Measurements from ENCODE around the gene FAM187B.

DNA sequence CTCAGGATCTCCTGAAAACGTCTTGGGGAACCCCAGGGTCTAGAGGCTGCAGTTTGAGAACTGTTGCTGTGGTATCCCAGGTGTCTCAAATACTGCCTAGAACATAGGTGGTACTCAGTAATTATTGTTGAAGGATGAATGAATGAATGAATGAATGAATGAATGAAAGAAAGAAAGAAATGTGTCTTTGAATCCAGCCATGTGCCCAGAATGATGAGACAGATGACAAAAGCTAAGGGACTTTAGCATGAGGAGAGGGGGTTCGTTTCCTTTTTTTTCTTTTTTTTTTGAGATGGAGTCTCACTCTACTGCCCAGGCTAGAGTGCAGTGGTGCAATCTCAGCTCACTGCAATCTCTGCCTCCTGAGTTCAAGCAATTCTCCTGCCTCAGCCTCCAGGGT is 28.0 kb upstream of the FAM187B start:
- TF ChIP-seq, protein P1, sequence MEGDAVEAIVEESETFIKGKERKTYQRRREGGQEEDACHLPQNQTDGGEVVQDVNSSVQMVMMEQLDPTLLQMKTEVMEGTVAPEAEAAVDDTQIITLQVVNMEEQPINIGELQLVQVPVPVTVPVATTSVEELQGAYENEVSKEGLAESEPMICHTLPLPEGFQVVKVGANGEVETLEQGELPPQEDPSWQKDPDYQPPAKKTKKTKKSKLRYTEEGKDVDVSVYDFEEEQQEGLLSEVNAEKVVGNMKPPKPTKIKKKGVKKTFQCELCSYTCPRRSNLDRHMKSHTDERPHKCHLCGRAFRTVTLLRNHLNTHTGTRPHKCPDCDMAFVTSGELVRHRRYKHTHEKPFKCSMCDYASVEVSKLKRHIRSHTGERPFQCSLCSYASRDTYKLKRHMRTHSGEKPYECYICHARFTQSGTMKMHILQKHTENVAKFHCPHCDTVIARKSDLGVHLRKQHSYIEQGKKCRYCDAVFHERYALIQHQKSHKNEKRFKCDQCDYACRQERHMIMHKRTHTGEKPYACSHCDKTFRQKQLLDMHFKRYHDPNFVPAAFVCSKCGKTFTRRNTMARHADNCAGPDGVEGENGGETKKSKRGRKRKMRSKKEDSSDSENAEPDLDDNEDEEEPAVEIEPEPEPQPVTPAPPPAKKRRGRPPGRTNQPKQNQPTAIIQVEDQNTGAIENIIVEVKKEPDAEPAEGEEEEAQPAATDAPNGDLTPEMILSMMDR (conservative IDR thresholded peaks at IDR 0.05) = no peak
- no peak for TF ChIP-seq ZFX (IDR thresholded peaks at IDR 0.05)
